ENCODE measurements around the gene PI4KA. TPM values are rescaled to one million over a fixed set of nuclear protein-coding genes. Genes with fewer than 3 reads are reported as not detected.

PI4KA gene
- total and polyA plus RNA-seq, 2 of the 13 experiments (the other 11 are each of a cell fraction or from before 2014, with no cell fraction given) = 27.4 to 56.4 TPM

- no peaks in the 10 kb centered on the region for H3K79me2 ChIP-seq (ENCODE audit: insufficient read depth, low read length)
- in situ Hi-C loops (cut with HindIII; ENCODE audit: extremely low pct_ligation_motif_present, low pct_unique_long_range_greater_than_20kb) (no loop called here), intact Hi-C loops (cut with micrococcal nuclease; ENCODE audit: unreplicated experiment) (loop anchor here (1.0 kb wide), 1 partner anchor 30 kb away; no protein-coding TSS in a partner anchor)
- no peak overlapping the region for H3K27ac ChIP-seq (ENCODE audit: extremely low read length, insufficient read depth, low read length)
- H2AFZ ChIP-seq (ENCODE audit: low read length) = no peak overlapping the region
- FAIRE-seq = peak; percentile 49
- H3K36me3 ChIP-seq (replicated peaks in 1 of 2; ENCODE audit: control insufficient read depth in 1 of 2, insufficient read depth in 2 of 2, low read length in 2 of 2) = peaks cover 4 to 24% of the 10 kb centered on the region in 2 experiments; a peak in 3 of 5 replicates
- POLR2A ChIA-PET = interaction anchor here (1.2 kb wide), 1 partner anchor 31 kb away, joined by 4 read pairs; no protein-coding TSS in a partner anchor
- no peaks in the 10 kb centered on the region for H4K20me1 ChIP-seq (ENCODE audit: insufficient read depth, low read length)
- CTCF ChIA-PET (ENCODE audit: low intra/inter-chr PET ratio, low total read pairs) = interaction anchor here (1.2 to 1.6 kb wide), 4 partner anchors 30 to 178 kb away, joined by 3 to 9 read pairs (median 4); no protein-coding TSS in a partner anchor
- no peaks in the 10 kb centered on the region for H3K4me1 ChIP-seq (ENCODE audit: insufficient read depth, low read length)
- no peak overlapping the region for H3K4me3 ChIP-seq (replicated peaks in 1 of 3; ENCODE audit: insufficient read depth in 1 of 3, low read depth in 2 of 3, low read length in 3 of 3)
- ATAC-seq = peak; percentile 45
- peak; percentile 44 for DNase-seq (ENCODE audit: low spot score)
- TF ChIP-seq NR1H2 (CRISPR knock-in tag; IDR thresholded peaks at IDR 0.05; ENCODE audit: borderline replicate concordance, low read depth) (no peak), CTCF (CRISPR knock-in tag; IDR thresholded peaks at IDR 0.05) (peak; percentile 71), STAG1 (CRISPR knock-in tag; IDR thresholded peaks at IDR 0.05) (peak; percentile 72), RAD21 (CRISPR knock-in tag; IDR thresholded peaks at IDR 0.05) (peak; percentile 38; the same call in 1 of the 2 replicates), SMC3 (IDR thresholded peaks at IDR 0.05; ENCODE audit: low read length) (peak; percentile 35; the same call in 1 of the 2 replicates), NFE2L1 (CRISPR knock-in tag; IDR thresholded peaks at IDR 0.05; ENCODE audit: borderline replicate concordance) (no peak), MEIS2 (CRISPR knock-in tag; IDR thresholded peaks at IDR 0.05) (no peak)
- no peaks in the 10 kb centered on the region for H3K27me3 ChIP-seq (ENCODE audit: control insufficient read depth in 1 of 2, insufficient read depth in 2 of 2, low read length in 2 of 2)
- no peak overlapping the region for H3K9ac ChIP-seq (ENCODE audit: insufficient read depth, low read depth, low read length)
- WGBS (ENCODE audit: low lambda C conversion rate) = 48% methylated on average over 11 of the region's 16 CpGs
- BruUV-seq (replicated peaks) = no TSS peak
- no peaks in the 10 kb centered on the region for H3K9me3 ChIP-seq (ENCODE audit: low read length)
- no peak overlapping the region for H3K4me2 ChIP-seq (ENCODE audit: low read depth, low read length)
Measured at GRCh38 chr22:20741634-20742581, 116.7 kb downstream of the PI4KA start.

All from HepG2 (cell line).